ENCODE data around the gene DOCK9.
A peak's percentile ranks its signal among the peaks of the same experiment; 100 is the strongest.

DOCK9 gene

GRCh38 chr13:98858191-98858590, 119.7 kb downstream of the DOCK9 start:
- TF ChIP-seq, protein P1, sequence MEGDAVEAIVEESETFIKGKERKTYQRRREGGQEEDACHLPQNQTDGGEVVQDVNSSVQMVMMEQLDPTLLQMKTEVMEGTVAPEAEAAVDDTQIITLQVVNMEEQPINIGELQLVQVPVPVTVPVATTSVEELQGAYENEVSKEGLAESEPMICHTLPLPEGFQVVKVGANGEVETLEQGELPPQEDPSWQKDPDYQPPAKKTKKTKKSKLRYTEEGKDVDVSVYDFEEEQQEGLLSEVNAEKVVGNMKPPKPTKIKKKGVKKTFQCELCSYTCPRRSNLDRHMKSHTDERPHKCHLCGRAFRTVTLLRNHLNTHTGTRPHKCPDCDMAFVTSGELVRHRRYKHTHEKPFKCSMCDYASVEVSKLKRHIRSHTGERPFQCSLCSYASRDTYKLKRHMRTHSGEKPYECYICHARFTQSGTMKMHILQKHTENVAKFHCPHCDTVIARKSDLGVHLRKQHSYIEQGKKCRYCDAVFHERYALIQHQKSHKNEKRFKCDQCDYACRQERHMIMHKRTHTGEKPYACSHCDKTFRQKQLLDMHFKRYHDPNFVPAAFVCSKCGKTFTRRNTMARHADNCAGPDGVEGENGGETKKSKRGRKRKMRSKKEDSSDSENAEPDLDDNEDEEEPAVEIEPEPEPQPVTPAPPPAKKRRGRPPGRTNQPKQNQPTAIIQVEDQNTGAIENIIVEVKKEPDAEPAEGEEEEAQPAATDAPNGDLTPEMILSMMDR (IDR thresholded peaks at IDR 0.05; ENCODE audit: insufficient read depth, low read depth, low read length, missing control alignments) = no peak
- DNase-seq (ENCODE audit: low read depth) = no peak
- H3K4me3 ChIP-seq (ENCODE audit: low read depth, low read length) = no peak overlapping the region

DNA sequence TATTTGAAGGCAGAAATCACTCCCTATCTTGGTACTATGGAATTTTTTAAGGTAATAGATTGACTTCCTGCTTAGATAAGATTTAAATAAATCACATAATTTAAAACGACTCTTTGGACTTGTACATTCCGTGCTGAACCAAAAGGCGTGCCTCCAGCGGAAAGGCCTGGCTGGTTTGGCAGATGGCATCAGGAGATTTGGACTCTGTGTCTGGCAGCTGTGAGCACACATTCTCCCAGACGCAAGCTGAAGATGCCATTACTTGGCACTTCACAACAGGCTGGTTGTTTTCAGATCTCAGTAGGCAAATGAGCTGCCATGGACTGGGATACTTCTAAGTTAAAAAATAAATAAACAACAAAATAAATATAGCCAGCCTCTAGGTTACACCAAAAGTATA, 120.9 kb downstream of the DOCK9 start:
- no peak for DNase-seq (ENCODE audit: low read depth)
- no peak overlapping the region for H3K4me3 ChIP-seq (ENCODE audit: low read depth, low read length)
- TF ChIP-seq, protein P1 (IDR thresholded peaks at IDR 0.05; ENCODE audit: insufficient read depth, low read depth, low read length, missing control alignments) = no peak

GRCh38 chr13:98854448-98854847, 123.4 kb downstream of the DOCK9 start:
- no peak overlapping the region for H3K4me3 ChIP-seq (ENCODE audit: low read depth, low read length)
- no peak for DNase-seq (ENCODE audit: low read depth)
- TF ChIP-seq, protein P1 (IDR thresholded peaks at IDR 0.05; ENCODE audit: insufficient read depth, low read depth, low read length, missing control alignments) = no peak

DNA sequence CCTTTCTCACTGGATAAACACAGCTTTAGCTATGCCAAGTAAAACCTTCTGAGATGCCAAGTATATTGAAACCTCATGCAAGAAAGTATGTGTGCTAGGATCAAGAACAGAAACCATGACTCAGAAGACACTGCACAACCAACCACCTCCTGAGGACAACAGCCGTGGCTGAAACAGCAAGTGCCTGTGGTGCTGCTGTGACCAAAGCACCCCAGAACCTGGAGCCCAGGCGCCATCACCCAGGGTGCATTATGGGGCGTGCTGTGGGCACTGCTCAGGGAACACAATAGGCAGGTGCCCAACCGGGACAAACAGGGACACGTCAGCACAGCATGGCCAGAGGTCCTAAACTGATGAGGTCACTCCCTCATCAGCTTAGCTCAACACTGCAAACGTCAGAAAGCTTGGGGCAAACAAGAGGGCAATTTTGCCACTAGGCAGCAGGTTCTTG, 124.1 kb downstream of the DOCK9 start:
- H3K4me3 ChIP-seq (ENCODE audit: low read depth, low read length) = no peak overlapping the region
- peak; percentile 87 for DNase-seq (ENCODE audit: low read depth)

GRCh38 chr13:98851276-98851675, 126.6 kb downstream of the DOCK9 start:
- TF ChIP-seq, protein P1 (IDR thresholded peaks at IDR 0.05; ENCODE audit: insufficient read depth, low read depth, low read length, missing control alignments) = no peak
- H3K4me3 ChIP-seq (ENCODE audit: low read depth, low read length) = no peak overlapping the region
- no peak for DNase-seq (ENCODE audit: low read depth)

More for the DNA sequence above, 124.1 kb downstream of the DOCK9 start:
- TF ChIP-seq, protein P1 (IDR thresholded peaks at IDR 0.05; ENCODE audit: insufficient read depth, low read depth, low read length, missing control alignments) = no peak

GRCh38 chr13:98848746-98849145, 129.1 kb downstream of the DOCK9 start:
- TF ChIP-seq, protein P1 (IDR thresholded peaks at IDR 0.05; ENCODE audit: insufficient read depth, low read depth, low read length, missing control alignments) = no peak
- DNase-seq (ENCODE audit: low read depth) = no peak
- no peak overlapping the region for H3K4me3 ChIP-seq (ENCODE audit: low read depth, low read length)

DNA sequence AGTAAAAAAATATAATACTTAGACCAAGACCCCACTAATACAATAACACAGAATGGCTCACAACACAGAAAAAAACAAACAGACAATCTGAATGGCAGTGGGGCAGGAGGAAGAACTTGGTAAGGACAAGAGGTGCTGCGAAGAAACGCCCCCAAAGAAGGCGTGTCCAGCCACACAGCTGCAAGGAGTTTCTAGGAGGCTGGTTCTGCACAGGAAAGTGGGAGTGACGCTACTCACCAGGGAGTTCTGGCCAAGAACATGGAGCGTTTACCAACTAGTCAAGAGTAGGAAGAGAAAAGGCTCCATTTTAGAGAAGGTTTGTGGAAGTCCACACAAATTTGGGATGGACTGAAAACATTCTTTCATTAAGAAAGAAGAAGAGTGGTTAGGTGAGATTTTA, 130.1 kb downstream of the DOCK9 start:
- no peak overlapping the region for H3K4me3 ChIP-seq (ENCODE audit: low read depth, low read length)
- TF ChIP-seq, protein P1 (IDR thresholded peaks at IDR 0.05; ENCODE audit: insufficient read depth, low read depth, low read length, missing control alignments) = no peak
- no peak for DNase-seq (ENCODE audit: low read depth)
